Measurements from ENCODE around the gene SPRYD4.

Gene SPRYD4

GRCh38 chr12:56518570-56518969 is 50.2 kb downstream of the SPRYD4 start (continued):
- no peak for TF ChIP-seq ZBTB11 (tag by site-specific recombination; conservative IDR thresholded peaks at IDR 0.05; ENCODE audit: low read depth)

- Histone ChIP-seq H3K4me3 (ENCODE audit: low read depth, low read length) (no peak overlapping the region), H3K27ac (ENCODE audit: extremely low read depth, low read depth, low read length) (no peak overlapping the region), H3K9me3 (ENCODE audit: control insufficient read depth, insufficient read depth, low read depth, low read length) (no peaks in the 10 kb centered on the region), H3K4me1 (ENCODE audit: control insufficient read depth, insufficient read depth, low read length) (no peaks in the 10 kb centered on the region), H3K36me3 (ENCODE audit: control insufficient read depth in 2 of 2, insufficient read depth in 1 of 2, low read length in 2 of 2) (no peaks in the 10 kb centered on the region; a peak in 1 of 3 replicates)
- CTCF ChIA-PET: interaction anchor here (0.6 to 4.7 kb wide), 5 partner anchors 8 to 116 kb away, joined by 3 to 26 read pairs (median 5); no protein-coding TSS in a partner anchor
- POLR2A ChIA-PET: interaction anchor here (0.6 to 0.7 kb wide), 2 partner anchors 113 to 592 kb away, joined by 3 read pairs; no protein-coding TSS in a partner anchor
- TF ChIP-seq ZNF548 (tag by site-specific recombination; IDR thresholded peaks at IDR 0.05): no peak
- TF ChIP-seq ZNF121 (tag by site-specific recombination; IDR thresholded peaks at IDR 0.05): no peak
- TF ChIP-seq, protein P1, sequence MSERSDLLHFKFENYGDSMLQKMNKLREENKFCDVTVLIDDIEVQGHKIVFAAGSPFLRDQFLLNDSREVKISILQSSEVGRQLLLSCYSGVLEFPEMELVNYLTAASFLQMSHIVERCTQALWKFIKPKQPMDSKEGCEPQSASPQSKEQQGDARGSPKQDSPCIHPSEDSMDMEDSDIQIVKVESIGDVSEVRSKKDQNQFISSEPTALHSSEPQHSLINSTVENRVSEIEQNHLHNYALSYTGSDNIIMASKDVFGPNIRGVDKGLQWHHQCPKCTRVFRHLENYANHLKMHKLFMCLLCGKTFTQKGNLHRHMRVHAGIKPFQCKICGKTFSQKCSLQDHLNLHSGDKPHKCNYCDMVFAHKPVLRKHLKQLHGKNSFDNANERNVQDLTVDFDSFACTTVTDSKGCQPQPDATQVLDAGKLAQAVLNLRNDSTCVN (tag by site-specific recombination; optimal IDR thresholded peaks at IDR 0.05): no peak
- TF ChIP-seq SP2 (tag by site-specific recombination; IDR thresholded peaks at IDR 0.05): no peak
- TF ChIP-seq ZIC2 (tag by site-specific recombination; IDR thresholded peaks at IDR 0.05): no peak
- TF ChIP-seq ZBTB17 (tag by site-specific recombination; IDR thresholded peaks at IDR 0.05): peak; percentile 39; the same call in 1 of the 2 replicates
- TF ChIP-seq, protein P2, sequence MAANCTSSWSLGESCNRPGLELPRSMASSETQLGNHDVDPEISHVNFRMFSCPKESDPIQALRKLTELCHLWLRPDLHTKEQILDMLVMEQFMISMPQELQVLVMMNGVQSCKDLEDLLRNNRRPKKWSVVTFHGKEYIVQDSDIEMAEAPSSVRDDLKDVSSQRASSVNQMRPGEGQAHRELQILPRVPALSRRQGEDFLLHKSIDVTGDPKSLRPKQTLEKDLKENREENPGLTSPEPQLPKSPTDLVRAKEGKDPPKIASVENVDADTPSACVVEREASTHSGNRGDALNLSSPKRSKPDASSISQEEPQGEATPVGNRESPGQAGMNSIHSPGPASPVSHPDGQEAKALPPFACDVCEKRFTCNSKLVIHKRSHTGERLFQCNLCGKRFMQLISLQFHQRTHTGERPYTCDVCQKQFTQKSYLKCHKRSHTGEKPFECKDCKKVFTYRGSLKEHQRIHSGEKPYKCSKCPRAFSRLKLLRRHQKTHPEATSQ (tag by site-specific recombination; IDR thresholded peaks at IDR 0.05): no peak
- TF ChIP-seq ZBTB49 (tag by site-specific recombination; IDR thresholded peaks at IDR 0.05; ENCODE audit: low read depth): no peak
- TF ChIP-seq KLF8 (tag by site-specific recombination; IDR thresholded peaks at IDR 0.05): no peak
Observed at GRCh38 chr12:56520048-56520447, 51.7 kb downstream of the SPRYD4 start.

- Histone ChIP-seq H3K9me3 (ENCODE audit: control insufficient read depth, insufficient read depth, low read depth, low read length) (no peaks in the 10 kb centered on the region), H3K4me3 (ENCODE audit: low read depth, low read length) (no peak overlapping the region), H3K36me3 (ENCODE audit: control insufficient read depth in 2 of 2, insufficient read depth in 1 of 2, low read length in 2 of 2) (no peaks in the 10 kb centered on the region; a peak in 1 of 3 replicates), H3K4me1 (ENCODE audit: control insufficient read depth, insufficient read depth, low read length) (no peaks in the 10 kb centered on the region), H3K27ac (ENCODE audit: extremely low read depth, low read depth, low read length) (no peak overlapping the region)
- TF ChIP-seq ZFP69B (tag by site-specific recombination; IDR thresholded peaks at IDR 0.05): no peak
- TF ChIP-seq ZNF335 (tag by site-specific recombination; conservative IDR thresholded peaks at IDR 0.05): no peak
- no peak for TF ChIP-seq ZNF248 (tag by site-specific recombination; IDR thresholded peaks at IDR 0.05)
- TF ChIP-seq, protein P3, sequence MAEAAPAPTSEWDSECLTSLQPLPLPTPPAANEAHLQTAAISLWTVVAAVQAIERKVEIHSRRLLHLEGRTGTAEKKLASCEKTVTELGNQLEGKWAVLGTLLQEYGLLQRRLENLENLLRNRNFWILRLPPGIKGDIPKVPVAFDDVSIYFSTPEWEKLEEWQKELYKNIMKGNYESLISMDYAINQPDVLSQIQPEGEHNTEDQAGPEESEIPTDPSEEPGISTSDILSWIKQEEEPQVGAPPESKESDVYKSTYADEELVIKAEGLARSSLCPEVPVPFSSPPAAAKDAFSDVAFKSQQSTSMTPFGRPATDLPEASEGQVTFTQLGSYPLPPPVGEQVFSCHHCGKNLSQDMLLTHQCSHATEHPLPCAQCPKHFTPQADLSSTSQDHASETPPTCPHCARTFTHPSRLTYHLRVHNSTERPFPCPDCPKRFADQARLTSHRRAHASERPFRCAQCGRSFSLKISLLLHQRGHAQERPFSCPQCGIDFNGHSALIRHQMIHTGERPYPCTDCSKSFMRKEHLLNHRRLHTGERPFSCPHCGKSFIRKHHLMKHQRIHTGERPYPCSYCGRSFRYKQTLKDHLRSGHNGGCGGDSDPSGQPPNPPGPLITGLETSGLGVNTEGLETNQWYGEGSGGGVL (tag by site-specific recombination; IDR thresholded peaks at IDR 0.05): no peak
- TF ChIP-seq BCL11B (tag by site-specific recombination; IDR thresholded peaks at IDR 0.05; ENCODE audit: low read depth): no peak
- POLR2A ChIA-PET: interaction anchor here (0.5 to 2.4 kb wide), 3 partner anchors 113 to 165 kb away, joined by 3 to 27 read pairs (median 4); no protein-coding TSS in a partner anchor
- CTCF ChIA-PET: interaction anchor here (0.6 to 4.7 kb wide), 11 partner anchors 9 to 328 kb away, joined by 3 to 26 read pairs (median 5); partner anchors contain the start of gene BAZ2A
Observed at GRCh38 chr12:56520506-56520905, 52.1 kb downstream of the SPRYD4 start.

Measured in HEK293 (cell line).